Omental fat pad (tissue), 4 donors: Measurements from ENCODE around the gene SMAP2. TPM values are rescaled to one million over a fixed set of nuclear protein-coding genes. Genes with fewer than 3 reads are reported as not detected.
"Not testable (repeated sequence)": the region's sequence is repeated elsewhere in the genome, so short reads cannot be mapped to it uniquely, and the experiment has no call there.

Experiments
- ATAC-seq: fragments of 150-250 bp; one replicate; pipeline ENCODE4 v1.9.1; 2016; ENCODE audit warnings: mild to moderate bottlenecking, moderate library complexity; ENCODE audit not compliant: low FRiP score
- DNase-seq: peaks from one replicate; pipeline ENCODE4 v3.0.0-alpha.2; 2019; ENCODE audit warnings: low spot score
- total RNA-seq, 4 donors: library from RNA; depleted of rRNA; stranded (reverse); fragments of >200 nt; gene quantifications; one replicate each; pipeline ENCODE4 v1.1.0, GENCODE V29; 2016
- TF ChIP-seq, protein P1 (sequence below), 3 donors: fragments of 450-650 bp; IDR thresholded peaks; one replicate each; pipeline ENCODE4 v1.5.1; 2016 to 2017; ENCODE audit warnings: antibody characterized with exemption in 3 of 3, mild to moderate bottlenecking in 3 of 3, moderate library complexity in 2 of 3

Gene SMAP2
- total RNA-seq, 4 donors from 2014 or later, result 45.4 to 119 (median 60.1) TPM

DNA sequence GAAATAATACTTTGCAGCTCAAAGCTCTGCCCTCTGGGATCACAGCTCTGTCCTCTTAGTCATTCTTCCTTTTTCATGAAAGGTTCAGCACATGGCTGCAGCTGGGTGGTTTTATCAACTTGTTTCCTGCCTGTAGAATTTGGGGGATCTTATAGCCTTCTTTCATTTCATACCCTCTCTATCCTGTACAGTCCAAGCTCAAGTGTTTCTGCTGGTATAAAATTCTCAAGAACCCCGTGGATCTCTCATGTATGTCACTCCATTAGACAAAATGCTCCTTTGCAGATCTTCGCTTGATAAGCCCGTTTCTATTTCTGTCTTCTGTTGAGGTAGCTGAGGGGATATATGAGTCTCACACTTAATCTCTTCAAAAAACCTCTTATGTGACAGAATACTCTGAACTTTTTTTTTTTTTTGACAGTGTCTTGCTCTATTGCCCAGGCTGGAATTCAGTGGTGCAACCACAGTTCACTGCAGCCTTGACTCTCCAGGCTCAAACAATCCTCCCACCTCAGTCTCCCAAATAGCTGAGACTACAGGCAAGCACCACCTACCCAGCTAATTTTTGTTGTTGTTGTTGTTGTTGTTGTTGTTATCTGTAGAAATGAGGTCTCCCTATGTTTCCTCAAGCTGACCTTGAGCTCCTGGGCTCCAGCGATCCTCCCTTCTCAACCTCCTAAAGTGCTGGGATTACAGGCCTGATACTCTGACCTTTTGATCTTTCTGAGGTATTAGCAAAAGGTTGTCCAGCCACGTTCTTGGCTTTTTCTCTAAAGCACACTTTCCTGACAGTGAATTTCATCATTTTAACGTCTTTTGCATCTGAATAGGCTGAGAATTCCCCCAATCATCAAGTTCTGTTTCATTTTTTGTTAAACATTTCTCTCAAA is 31.8 kb upstream of the SMAP2 start:
- DNase-seq, result no peak
- TF ChIP-seq, protein P1, sequence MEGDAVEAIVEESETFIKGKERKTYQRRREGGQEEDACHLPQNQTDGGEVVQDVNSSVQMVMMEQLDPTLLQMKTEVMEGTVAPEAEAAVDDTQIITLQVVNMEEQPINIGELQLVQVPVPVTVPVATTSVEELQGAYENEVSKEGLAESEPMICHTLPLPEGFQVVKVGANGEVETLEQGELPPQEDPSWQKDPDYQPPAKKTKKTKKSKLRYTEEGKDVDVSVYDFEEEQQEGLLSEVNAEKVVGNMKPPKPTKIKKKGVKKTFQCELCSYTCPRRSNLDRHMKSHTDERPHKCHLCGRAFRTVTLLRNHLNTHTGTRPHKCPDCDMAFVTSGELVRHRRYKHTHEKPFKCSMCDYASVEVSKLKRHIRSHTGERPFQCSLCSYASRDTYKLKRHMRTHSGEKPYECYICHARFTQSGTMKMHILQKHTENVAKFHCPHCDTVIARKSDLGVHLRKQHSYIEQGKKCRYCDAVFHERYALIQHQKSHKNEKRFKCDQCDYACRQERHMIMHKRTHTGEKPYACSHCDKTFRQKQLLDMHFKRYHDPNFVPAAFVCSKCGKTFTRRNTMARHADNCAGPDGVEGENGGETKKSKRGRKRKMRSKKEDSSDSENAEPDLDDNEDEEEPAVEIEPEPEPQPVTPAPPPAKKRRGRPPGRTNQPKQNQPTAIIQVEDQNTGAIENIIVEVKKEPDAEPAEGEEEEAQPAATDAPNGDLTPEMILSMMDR (IDR thresholded peaks at IDR 0.05), result no peak

DNA sequence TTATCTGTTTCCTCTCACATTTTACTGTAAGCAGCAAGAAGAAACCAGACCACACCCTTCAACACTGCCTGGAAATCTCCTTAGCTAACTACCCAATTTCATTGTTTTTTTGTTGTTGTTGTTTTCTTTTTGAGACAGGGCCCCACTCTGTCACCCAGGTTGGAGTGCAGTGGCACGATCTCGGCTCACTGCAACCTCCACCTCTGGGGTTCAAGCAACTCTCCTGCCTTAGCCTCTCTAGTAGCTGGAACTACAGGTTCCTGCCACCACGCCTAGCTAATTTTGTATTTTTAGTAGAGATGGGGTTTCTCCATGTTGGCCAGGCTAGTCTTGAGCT is 31.2 kb upstream of the SMAP2 start:
- ATAC-seq, DNase-seq: not testable (repeated sequence)

More for the DNA sequence above, 31.8 kb upstream of the SMAP2 start:
- no peak for ATAC-seq

DNA sequence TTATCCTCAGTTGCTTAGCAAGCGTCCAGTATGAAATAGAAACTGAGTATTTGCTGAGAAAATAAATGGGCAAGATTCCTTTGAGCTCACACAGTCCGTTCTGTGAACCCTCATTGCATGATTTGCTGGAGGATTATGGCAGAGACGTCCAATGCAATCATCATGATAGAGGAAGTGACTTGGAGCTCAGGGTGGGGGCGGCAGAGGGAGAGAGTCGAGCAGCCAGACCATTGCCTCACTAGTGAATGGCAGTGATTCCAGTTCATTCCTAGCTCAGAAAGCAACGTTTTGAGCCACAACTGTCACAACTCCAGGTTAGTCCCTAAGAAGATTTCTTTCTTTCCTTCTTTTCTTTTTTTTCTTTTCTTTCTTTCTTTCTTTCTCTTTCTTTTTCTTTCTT is 28.9 kb upstream of the SMAP2 start:
- ATAC-seq (no peak), DNase-seq (no peak)
- TF ChIP-seq, protein P1 (IDR thresholded peaks at IDR 0.05), result no peak

DNA sequence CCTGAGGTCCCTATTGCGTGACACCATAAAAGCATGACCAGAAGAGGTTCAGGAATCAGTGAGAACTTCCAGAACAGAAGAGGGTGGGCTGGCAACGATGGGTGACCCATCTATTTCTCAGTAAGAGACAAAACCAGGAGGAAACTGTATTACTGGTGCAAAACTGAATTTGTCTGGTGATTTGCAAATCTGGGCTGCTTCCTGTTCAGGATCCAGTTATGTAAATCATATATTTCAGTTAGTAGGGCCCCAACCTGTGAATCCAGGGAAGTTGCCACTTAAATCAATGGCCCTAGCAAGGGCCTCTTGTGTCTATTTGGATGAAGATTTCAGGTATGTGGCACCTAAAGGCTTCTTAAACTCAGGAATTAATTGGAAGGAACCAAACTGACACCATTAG is 23.1 kb upstream of the SMAP2 start:
- no peak for DNase-seq
- ATAC-seq, result no peak
- TF ChIP-seq, protein P1 (IDR thresholded peaks at IDR 0.05), result no peak

DNA sequence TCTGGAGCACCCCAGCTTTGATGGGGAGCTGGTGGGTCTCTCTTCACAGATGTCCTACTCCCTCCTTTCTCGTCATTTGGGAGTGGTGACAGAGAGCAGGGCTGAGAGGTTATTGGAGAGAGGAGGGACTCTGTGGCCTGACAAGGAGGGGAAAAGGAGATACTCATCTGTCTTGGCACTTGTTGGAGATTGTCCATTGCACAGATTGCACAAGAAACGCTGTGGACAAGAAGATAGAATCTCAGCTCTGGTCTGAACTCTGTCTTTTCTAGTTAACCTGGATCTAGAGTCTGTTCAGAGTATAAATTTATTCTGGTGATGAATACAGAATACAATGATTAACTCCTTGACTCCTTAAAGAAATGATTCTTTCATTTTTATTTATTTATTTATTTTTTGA is 22.4 kb upstream of the SMAP2 start:
- ATAC-seq, result no peak
- DNase-seq, result no peak
- TF ChIP-seq, protein P1 (IDR thresholded peaks at IDR 0.05), result no peak

DNA sequence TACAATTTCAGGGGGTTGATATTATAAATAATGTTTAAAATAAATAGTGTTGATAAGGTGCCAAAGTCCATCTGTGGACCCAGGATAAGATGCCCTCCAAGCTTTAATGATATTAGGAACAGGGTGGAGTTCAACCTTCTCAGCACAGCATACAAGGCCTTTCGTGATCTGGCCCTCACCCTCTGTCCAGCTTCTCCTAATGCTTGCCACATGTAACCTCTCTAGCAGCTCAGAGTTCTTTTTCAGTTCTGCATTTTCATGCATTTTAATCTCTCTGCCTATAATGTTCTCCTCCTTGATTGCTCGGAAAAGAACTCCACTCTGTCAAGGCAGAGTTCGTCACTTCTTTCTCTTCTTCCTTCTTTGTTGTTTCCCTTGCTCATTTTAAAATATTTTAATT is 21.4 kb upstream of the SMAP2 start:
- DNase-seq, result no peak
- TF ChIP-seq, protein P1 (IDR thresholded peaks at IDR 0.05), result no peak
- ATAC-seq, result no peak

DNA sequence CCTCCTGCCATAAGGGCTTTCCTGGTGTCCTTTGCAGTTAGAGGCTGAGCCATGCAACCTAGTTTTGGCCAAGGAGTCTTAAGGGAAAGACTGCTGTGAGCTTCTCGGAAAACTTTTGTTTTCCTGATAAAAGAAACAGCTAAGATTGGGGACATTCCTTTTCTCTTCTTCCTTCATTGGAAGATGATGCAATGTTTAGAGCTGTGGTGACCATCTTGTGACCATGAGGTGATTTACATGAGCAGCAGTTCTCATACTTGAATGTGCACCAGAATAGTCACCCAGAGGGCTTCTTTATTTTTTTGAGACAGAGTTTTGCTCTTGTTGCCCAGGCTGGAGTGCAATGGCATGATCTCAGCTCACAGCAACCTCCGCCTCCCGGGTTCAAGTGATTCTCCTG is 20.4 kb upstream of the SMAP2 start:
- TF ChIP-seq, protein P1 (IDR thresholded peaks at IDR 0.05), result no peak
- DNase-seq (no peak), ATAC-seq (no peak)
